CD4-positive, alpha-beta T cell treated with Interleukin-21 for 1 hour (primary cell): ENCODE measurements around the gene BSN.

Experiments used
- DNase-seq: peaks from one replicate; pipeline ENCODE4 v3.0.0-alpha.2; 2020

BSN gene

DNA sequence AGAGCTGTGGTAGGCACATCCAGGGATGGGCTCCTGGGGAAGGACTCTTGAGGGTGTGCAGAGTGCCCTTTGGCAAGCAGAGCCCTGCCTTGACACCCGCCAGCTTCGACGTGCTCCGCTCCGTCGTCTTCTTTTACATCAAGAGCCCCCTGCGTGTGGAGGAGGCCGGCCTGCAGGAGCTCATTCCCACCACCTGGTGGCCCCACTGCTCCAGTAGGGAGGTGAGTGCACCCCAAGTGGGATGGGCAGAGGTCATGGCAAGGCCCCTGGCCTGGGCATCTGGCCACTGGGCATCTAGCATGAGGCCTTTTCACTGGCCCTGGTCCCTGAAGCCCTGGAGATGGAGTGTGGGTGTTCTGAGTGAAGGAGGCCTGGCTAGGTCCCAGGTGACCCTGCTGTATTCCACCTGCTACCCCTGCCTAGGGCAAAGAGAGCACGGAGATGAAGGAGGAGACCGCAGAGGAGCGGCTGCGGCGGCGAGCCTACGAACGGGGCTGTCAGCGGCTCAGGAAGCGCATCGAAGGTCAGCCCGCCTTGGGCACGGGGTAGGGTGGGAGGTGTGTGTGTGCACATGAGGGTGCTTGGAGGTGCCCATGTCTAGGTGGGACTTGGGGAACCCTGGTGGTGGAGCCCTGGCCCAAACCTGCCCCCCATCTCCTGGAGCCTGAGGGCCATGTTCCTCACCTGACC lies 147.3 kb downstream of the BSN start:
- no peak for DNase-seq

- DNase-seq, result no peak
Measured at GRCh38 chr3:49702672-49703071, 148.4 kb downstream of the BSN start.

DNA sequence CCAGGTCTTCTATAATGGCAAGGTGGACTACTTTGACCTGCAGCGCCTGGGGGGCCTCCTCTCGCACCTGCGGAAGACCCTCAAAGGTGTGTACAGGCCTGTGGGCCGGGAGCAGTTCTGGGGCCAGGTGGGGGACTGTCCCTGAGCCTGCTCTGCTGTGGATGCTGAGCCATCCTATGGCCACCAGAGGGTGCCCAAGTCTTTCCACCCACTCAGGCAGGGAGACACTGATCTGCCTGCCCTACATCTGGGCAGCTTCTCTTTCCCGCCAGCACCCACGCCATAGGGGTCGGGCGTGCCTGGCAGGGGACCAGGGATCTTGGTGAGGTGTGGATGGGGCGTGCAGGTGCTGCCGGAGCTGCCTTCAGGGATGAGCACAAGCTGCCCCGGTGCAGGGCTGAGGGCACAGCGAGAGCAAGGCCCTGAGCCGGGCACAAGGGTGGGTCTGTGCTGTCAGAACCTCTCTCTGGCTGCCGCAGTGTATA lies 149.2 kb downstream of the BSN start:
- DNase-seq, result peak; percentile 79

DNA sequence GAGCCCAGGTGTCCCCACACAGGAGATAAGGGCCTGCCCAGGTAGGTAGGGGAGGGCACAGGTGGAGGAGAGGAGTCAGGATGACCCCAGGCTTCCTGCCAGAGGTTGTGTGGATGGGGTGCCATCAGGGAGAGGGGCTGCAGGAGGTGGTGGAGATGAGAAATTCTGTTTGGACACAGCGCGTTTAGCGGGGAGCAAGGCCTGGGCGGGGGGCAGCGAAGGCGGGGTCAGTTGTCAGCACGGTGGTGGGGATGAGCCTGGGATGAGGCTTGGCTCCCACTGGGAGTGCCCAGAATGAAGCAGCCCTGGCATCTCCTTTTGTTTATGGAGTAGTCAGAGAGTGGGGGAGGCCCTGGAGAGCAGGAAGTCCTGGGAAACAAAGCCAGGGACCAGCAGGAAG lies 149.7 kb downstream of the BSN start:
- DNase-seq, result no peak

DNA sequence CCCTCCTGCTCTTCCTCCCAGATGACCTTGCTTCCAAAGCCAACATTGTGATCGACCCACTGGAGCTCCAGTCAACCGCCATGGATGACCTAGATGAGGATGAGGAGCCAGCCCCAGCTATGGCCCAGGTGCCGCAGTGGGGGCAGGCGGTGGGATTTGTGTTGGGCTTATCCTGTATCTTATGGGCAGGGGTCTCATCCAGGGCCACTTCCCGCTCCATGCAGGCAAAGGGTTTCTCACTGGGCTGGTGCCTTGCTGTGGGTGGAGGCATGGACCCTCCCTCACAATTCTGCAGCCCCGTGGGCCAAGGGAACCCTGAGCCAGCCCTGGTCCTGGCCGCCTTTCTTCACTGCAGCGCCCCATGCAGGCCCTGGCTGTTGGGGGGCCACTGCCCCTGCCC lies 150.4 kb downstream of the BSN start:
- DNase-seq, result no peak

DNA sequence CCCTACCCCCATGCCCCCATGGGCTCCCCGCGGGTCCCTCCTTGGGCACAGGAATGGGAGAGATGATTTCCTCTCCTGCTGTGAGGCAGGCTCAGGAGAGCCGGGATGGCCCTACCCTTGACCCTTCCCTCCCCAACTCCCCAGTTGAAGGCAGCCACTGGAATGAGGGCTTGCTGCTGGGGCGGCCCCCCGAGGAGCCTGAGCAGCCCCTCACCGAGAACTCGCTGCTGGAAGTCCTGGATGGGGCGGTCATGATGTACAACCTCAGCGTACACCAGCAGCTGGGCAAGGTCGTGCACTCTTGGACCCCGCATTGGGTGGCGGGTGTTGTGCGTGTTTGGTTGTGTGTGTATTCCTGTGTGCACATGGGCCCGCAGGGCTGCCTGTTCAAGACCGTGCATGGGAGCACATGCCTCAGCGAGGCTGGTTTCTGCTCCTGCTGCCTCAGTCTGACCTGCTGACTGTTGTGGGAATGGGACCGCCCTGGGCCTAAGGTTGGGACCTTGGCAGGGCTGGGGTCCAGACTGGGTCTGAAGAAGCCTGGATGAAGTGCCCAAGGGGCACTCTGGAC lies 151.2 kb downstream of the BSN start:
- no peak for DNase-seq

DNA sequence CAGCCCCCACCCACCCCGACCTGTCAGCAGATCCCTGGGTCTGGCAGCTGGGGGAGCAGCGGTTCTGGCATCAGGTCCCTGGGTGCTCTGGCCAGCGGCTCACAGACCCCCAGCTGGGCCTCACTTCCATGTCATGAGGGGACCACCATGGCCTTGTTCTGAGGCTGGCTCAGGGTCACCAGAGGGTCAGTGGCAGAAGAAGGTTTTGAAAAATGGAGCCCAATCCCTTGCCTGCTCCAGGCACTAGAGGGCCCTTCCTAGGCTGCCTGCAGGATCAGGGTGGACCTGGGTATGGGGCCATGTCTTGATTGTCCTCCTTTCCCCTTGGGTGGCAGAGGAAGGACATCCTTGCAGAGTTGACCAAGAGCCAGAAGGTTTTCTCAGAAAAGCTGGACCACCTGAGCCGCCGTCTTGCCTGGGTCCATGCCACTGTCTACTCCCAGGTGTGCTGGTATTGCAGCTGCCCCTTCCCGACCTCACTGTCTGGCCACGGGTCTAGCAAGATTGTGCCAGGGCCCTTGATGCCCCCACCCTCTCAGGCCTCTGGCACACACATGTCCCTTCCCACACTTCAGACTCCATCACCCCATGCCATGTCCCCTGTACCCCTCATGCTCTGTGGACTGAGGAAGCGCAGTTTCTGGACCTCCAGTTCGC lies 152.3 kb downstream of the BSN start:
- DNase-seq, result no peak

DNA sequence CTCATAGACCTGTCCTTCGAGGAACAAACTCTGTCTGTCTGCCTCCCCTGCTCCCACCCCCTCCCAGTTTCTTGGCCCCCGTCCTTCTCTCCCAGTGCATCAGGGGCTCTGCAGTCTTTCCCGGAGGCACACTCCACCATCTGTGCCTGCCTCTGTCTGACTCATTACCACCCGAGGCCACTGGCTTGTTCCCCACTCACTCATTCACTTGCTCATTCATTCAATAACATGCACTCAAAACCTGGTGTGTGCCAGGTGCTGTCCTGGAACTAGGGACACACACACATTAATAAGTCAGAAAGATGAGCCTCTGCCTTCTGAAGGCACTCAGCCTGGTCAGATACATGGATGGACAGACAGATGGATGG lies 152.8 kb downstream of the BSN start:
- no peak for DNase-seq

GRCh38 chr3:49709852-49710251 lies 155.6 kb downstream of the BSN start:
- DNase-seq, result no peak

- no peak for DNase-seq
Measured at GRCh38 chr3:49711489-49711888, 157.2 kb downstream of the BSN start.

DNA sequence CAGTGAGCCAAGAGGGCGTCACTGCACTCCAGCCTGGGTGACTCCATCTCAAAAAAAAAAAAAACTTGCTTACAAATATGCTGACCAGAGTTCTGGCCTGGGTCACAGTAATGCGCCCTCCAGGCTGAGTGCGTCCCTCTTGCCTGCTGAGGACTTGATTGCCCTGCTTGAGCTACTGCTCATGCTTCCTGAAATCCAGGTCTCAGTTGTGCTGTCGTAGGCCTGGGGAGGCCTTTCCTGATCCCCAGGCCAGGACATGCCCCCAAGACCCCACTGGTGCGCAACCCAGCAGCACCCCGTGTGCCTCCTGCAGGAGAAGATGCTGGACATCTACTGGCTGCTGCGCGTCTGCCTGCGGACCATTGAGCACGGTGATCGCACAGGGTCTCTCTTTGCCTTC lies 157.9 kb downstream of the BSN start:
- DNase-seq, result no peak

- DNase-seq, result no peak
Measured at GRCh38 chr3:49712631-49713317, 158.5 kb downstream of the BSN start.

GRCh38 chr3:49713336-49714105 lies 159.2 kb downstream of the BSN start:
- DNase-seq, result no peak

GRCh38 chr3:49714728-49715550 lies 160.7 kb downstream of the BSN start:
- no peak for DNase-seq

DNA sequence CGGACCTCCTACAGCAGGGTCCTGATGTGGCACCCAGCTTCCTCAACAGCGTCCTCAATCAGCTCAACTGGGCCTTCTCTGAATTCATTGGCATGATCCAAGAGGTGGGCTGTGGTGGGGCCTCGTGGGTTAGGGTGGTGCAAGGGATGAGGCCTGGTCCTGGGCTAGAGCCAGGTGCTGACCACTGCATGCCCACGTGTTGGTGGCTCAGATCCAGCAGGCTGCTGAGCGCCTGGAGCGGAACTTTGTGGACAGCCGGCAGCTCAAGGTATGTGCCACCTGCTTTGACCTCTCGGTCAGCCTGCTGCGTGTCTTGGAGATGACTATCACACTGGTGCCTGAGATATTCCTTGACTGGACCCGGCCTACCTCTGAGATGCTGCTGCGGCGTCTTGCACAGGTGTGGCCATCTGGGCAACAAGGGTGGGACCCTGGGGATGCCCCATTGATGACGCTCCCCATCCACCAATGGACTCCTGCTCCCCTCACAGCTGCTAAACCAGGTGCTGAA lies 161.4 kb downstream of the BSN start:
- no peak for DNase-seq

GRCh38 chr3:49716169-49716568 lies 161.9 kb downstream of the BSN start:
- no peak for DNase-seq

DNA sequence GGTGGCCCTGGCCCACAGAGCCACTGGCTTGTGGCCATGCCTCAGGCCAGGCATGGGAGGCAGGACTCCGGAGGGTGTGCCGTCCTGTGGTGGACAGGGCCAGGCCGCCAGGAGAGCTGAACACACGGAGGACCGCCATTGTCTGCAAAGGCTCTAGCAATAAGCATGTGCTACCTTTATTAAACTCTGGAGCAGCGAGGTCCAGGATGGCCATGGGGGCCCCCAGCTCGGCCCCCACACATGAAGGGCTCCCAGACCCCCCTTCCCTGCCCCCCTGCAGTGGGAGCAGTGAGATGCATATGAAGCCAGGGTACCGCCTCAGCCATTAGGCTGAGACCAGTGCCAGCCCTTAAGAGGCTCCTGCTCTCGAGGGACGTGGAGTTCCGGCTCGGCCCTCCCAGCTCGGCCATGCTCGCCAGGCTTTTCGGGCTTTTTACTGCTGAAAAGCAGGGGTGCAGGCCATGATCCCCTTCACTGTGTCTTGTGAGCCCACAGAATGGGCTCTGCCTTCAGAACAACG lies 162.5 kb downstream of the BSN start:
- no peak for DNase-seq

GRCh38 chr3:49717211-49717958 lies 163.1 kb downstream of the BSN start:
- DNase-seq, result no peak

- DNase-seq, result no peak
Measured at GRCh38 chr3:49717959-49718857, 163.9 kb downstream of the BSN start.

GRCh38 chr3:49718858-49719213 lies 164.6 kb downstream of the BSN start:
- no peak for DNase-seq
